ENCODE measurements around the gene RNF220.

DNA sequence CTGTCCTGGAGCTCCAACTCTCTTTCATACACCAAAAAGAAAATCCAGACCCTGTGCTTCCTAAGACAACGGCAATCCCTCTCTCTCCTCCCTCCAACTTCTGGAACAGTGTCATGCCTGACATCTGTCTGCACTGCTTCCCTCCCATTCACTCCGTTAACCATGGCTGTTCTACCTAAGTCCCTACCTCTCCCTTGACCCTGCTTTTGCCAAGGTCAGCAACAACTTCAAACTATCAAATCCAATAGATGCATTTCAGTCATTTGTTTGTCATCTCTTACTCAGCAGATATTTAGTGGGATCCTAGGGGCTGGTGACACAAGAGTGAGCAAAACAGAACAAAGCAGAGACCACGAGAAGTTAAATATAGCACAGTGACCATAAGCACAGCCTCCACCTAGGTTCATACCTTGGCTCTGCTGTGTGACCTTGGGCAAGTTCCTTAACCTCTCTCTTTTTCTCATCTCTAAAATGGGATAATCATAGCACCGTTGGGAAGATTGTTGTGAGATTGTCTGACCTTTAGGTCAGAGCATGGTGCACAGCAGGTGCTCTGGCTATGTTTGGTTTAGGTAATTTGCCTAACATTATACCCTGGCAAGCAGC lies 180.4 kb downstream of the RNF220 start:
- no peak for TF ChIP-seq CTCF (IDR thresholded peaks at IDR 0.05)
- TF ChIP-seq POLR2A (IDR thresholded peaks at IDR 0.05): no peak
- TF ChIP-seq EP300 (IDR thresholded peaks at IDR 0.05; ENCODE audit: low read depth): no peak
